Motor neuron (in vitro differentiated cells): ENCODE results near the gene NLRX1. TPM values are rescaled to one million over a fixed set of nuclear protein-coding genes. Genes with fewer than 3 reads are reported as not detected.
A peak's percentile ranks its signal among the peaks of the same experiment; 100 is the strongest.
"Not testable (repeated sequence)": the region's sequence is repeated elsewhere in the genome, so short reads cannot be mapped to it uniquely, and the experiment has no call there.

ENCODE experiments used
- ATAC-seq, 8 experiments: fragments of 200-7000 bp; cut with Tn5 transposase; replicated peaks in 6 of 8; 2 replicates each; pipeline ENCODE4 v1.8.0; 2021; ENCODE audit warnings: mild to moderate bottlenecking in 8 of 8, moderate library complexity in 8 of 8
- H3K27ac ChIP-seq, 2 donors: fragments of 250-450 bp; sonication (Bioruptor Pico); 2 replicates each; pipeline ENCODE4 v1.9.0; 2021; ENCODE audit warnings: antibody characterized with exemption in 2 of 2, mild to moderate bottlenecking in 2 of 2, moderate library complexity in 1 of 2
- H3K4me1 ChIP-seq, 2 donors: fragments of 250-450 bp; sonication (Bioruptor Pico); replicated peaks in 1 of 2; 2 replicates each; pipeline ENCODE4 v1.6.1; 2021; ENCODE audit warnings: antibody characterized with exemption in 2 of 2, mild to moderate bottlenecking in 2 of 2, moderate library complexity in 1 of 2
- H3K4me3 ChIP-seq, 5 donors: fragments of 250-450 bp; sonication (Bioruptor Pico); 2 replicates each; pipeline ENCODE4 v1.9.0; 2021; ENCODE audit warnings: antibody characterized with exemption in 5 of 5, mild to moderate bottlenecking in 5 of 5, moderate library complexity in 4 of 5
- WGBS, 10 experiments: fragments of 450-650 bp; shearing (Covaris generic); methylation state at CpG; one replicate each; pipeline ENCODE4 v1.0.0; 2022; 5-methylcytosine and 5-hydroxymethylcytosine counted together
- in situ Hi-C, 9 experiments: fragments of 400-800 bp; cut with MboI; loops; one replicate each; pipeline ENCODE4 v1.15.0; 2021; ENCODE audit warnings: low sequenced_read_pairs in 9 of 9, low pct_unique_long_range_greater_than_20kb in 2 of 9; ENCODE audit not compliant: unreplicated experiment in 9 of 9
- total RNA-seq, 8 experiments: library from RNA; unstranded; fragments of 300-600 nt; gene quantifications; 2 replicates each; pipeline versions ENCODE4 v1.2.3 to v1.2.4, GENCODE V29; 2022

NLRX1 gene
- total RNA-seq, 8 experiments from 2014 or later, result 0.65 to 16.3 (median 2.3) TPM

GRCh38 chr11:119158467-119158866 is 10.1 kb upstream of the NLRX1 start:
- no peaks in the 10 kb centered on the region for H3K4me1 ChIP-seq
- WGBS, 10 experiments, result 20 to 100% (median 85%) methylated on average over 1 to 12 of the region's 13 CpGs; no CpG with 5 or more reads in 3 of the 10 experiments
- H3K27ac ChIP-seq, result no peak overlapping the region
- in situ Hi-C loops, result no loop called here
- no peak for ATAC-seq
- H3K4me3 ChIP-seq, result no peak overlapping the region

DNA sequence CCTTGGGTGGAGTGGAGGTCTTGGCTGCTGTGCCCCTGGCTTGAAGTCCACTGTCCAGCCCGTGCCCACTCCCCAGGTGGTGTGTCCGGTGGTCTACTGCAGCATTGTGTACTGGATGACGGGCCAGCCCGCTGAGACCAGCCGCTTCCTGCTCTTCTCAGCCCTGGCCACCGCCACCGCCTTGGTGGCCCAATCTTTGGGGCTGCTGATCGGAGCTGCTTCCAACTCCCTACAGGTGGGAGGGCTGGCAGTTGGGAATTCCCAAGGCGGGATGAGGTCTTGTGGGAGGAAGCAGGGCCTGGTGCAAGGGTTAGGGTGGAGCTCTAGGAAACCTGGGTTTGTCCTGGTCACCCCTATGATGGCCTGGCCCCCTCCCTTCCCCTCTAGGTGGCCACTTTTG is 8.4 kb upstream of the NLRX1 start:
- Histone ChIP-seq H3K4me1 (no peaks in the 10 kb centered on the region), H3K27ac (no peak overlapping the region), H3K4me3 (no peak overlapping the region)
- in situ Hi-C loops, result no loop called here
- ATAC-seq, result no peak
- 73% methylated on average over 5 of the region's 9 CpGs; no CpG with 5 or more reads in 9 of the 10 experiments for WGBS, 10 experiments

GRCh38 chr11:119161871-119162270 is 6.7 kb upstream of the NLRX1 start:
- Histone ChIP-seq H3K27ac (no peak overlapping the region), H3K4me1 (no peaks in the 10 kb centered on the region), H3K4me3 (no peak overlapping the region)
- no peak for ATAC-seq
- 50 to 100% (median 68%) methylated on average over 1 to 5 of the region's 8 CpGs; no CpG with 5 or more reads in 6 of the 10 experiments for WGBS, 10 experiments
- in situ Hi-C loops, result no loop called here

- Histone ChIP-seq H3K4me1 (peaks cover 0 to 3% of the 10 kb centered on the region in 2 donors), H3K27ac (no peak overlapping the region), H3K4me3 (no peak overlapping the region)
- in situ Hi-C loops, result no loop called here
- ATAC-seq, result no peak
- WGBS, 10 experiments, result 43 to 100% (median 78%) methylated on average over 1 to 6 of the region's 8 CpGs; no CpG with 5 or more reads in 2 of the 10 experiments
Measured at GRCh38 chr11:119166368-119167076, 2.0 kb upstream of the NLRX1 start.

GRCh38 chr11:119167077-119167458 is 1.5 kb upstream of the NLRX1 start:
- H3K4me1 ChIP-seq, ATAC-seq, H3K4me3 ChIP-seq, in situ Hi-C loops, H3K27ac ChIP-seq: not testable (repeated sequence)
- WGBS, 10 experiments, result 70 to 80% (median 75%) methylated on average over 3 to 9 of the region's 10 CpGs; no CpG with 5 or more reads in 5 of the 10 experiments

- Histone ChIP-seq H3K4me3 (no peak overlapping the region), H3K4me1 (peaks cover 0 to 3% of the 10 kb centered on the region in 2 donors), H3K27ac (no peak overlapping the region)
- in situ Hi-C loops, result no loop called here
- peak in 3 of 8 experiments; percentile 39 to 78 (median 67) for ATAC-seq
- 10 to 90% (median 67%) methylated on average over 1 to 4 of the region's 6 CpGs; no CpG with 5 or more reads in 2 of the 10 experiments for WGBS, 10 experiments
Measured at GRCh38 chr11:119167933-119168332, 592 bp upstream of the NLRX1 start.

DNA sequence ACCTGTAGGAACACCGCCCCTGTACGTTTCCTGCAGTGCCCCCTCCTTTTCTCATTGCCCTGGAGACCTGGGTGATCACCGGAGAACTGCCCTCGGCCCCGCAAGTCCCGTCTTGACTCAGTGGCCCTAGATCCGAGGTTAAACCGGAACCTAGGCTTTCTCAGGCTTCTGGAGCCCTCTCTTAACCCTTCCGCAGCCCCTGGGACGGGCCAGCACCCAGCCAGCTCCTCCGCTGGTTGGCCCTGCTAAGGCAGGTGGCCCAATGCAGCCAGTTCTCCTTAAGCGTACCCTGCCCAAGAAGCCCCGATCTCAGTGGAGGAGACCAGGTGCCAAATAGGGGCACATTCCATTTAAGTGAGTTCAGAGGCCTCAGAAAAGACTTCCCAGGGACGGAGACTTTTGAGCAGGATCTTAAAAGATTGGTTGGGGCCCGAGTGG is 776 bp downstream of the NLRX1 start:
- H3K4me3 ChIP-seq, result peak overlapping the region in 4 of 5 donors; percentile 30 to 53 (median 39)
- WGBS, 10 experiments, result 33 to 100% (median 66%) methylated on average over 1 to 7 of the region's 15 CpGs; no CpG with 5 or more reads in 6 of the 10 experiments
- peaks cover 0 to 3% of the 10 kb centered on the region in 2 donors for H3K4me1 ChIP-seq
- in situ Hi-C loops, result no loop called here
- no peak overlapping the region for H3K27ac ChIP-seq
- ATAC-seq, result peak in 6 of 8 experiments; percentile 15 to 60 (median 22)

- in situ Hi-C loops, result no loop called here
- Histone ChIP-seq H3K4me1 (peaks cover 6 to 7% of the 10 kb centered on the region in 2 donors), H3K4me3 (no peak overlapping the region), H3K27ac (no peak overlapping the region)
- no peak for ATAC-seq
- WGBS, 10 experiments, result 67% methylated on average over 1 of the region's 2 CpGs; no CpG with 5 or more reads in 9 of the 10 experiments
Measured at GRCh38 chr11:119172513-119172912, 4.0 kb downstream of the NLRX1 start.

GRCh38 chr11:119173453-119173852 is 4.9 kb downstream of the NLRX1 start:
- WGBS, 10 experiments, result 88 to 100% (median 97%) methylated on average over 2 to 8 of the region's 21 CpGs; no CpG with 5 or more reads in 7 of the 10 experiments
- ATAC-seq, result no peak
- Histone ChIP-seq H3K4me3 (no peak overlapping the region), H3K27ac (no peak overlapping the region), H3K4me1 (peaks cover 6 to 7% of the 10 kb centered on the region in 2 donors)
- in situ Hi-C loops, result no loop called here

DNA sequence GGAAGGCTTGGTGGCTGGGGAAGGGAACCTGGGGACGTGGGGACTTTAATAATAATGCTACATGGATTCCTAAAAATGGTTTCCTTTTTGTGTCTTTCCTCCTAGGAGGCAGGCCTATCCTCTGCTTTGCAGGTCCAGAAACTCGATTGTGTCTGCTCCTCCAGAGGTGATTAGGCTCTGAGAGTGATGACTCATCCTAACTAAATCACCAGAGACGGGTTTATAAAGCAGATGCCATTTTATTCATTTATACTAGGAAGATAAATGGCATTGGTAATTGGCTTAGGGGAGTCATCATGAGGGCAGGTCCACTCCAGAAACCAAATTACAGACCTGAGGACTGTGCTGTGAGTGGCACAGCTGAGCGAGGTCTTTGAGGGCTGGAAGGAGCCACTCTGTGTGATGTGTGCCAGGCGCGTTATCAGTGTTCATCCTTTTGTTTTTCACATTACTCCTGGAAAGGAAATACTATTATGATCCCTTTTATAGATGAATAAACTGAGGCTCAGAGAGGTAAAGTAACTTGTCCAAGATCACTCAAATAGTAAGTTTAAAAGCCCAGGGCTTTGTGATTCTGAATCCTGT is 7.1 kb downstream of the NLRX1 start:
- in situ Hi-C loops, result no loop called here
- peak in 7 of 8 experiments; percentile 39 to 91 (median 83) for ATAC-seq
- H3K4me3 ChIP-seq, result no peak overlapping the region
- peaks cover 4 to 6% of the 10 kb centered on the region in 2 donors for H3K4me1 ChIP-seq
- 57 to 100% (median 92%) methylated on average over 2 to 6 of the region's 6 CpGs; no CpG with 5 or more reads in 3 of the 10 experiments for WGBS, 10 experiments
- peak overlapping the region; percentile 27 to 31 for H3K27ac ChIP-seq

GRCh38 chr11:119178166-119178680 is 9.7 kb downstream of the NLRX1 start:
- H3K27ac ChIP-seq, result no peak overlapping the region
- in situ Hi-C loops, result no loop called here
- no peak for ATAC-seq
- 0 to 100% (median 85%) methylated on average over 1 to 4 of the region's 4 CpGs for WGBS, 10 experiments
- H3K4me1 ChIP-seq, result peaks cover 4 to 6% of the 10 kb centered on the region in 2 donors
- no peak overlapping the region for H3K4me3 ChIP-seq

GRCh38 chr11:119179342-119179741 is 10.8 kb downstream of the NLRX1 start:
- Histone ChIP-seq H3K4me3 (no peak overlapping the region), H3K27ac (no peak overlapping the region), H3K4me1 (peaks cover 4 to 6% of the 10 kb centered on the region in 2 donors)
- no peak for ATAC-seq
- in situ Hi-C loops, result no loop called here
- 80 to 100% (median 81%) methylated on average over 1 to 4 of the region's 6 CpGs; no CpG with 5 or more reads in 3 of the 10 experiments for WGBS, 10 experiments

DNA sequence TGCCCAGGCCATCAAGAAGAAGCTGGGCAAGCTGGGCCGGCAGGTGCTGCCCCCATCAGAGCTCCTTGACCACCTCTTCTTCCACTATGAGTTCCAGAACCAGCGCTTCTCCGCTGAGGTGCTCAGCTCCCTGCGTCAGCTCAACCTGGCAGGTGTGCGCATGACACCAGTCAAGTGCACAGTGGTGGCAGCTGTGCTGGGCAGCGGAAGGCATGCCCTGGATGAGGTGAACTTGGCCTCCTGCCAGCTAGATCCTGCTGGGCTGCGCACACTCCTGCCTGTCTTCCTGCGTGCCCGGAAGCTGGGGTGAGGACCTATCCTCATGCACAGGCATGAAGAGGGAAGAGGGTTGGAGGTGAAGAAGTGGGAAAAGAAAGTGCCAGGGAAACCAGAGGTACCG is 11.5 kb downstream of the NLRX1 start:
- Histone ChIP-seq H3K27ac (no peak overlapping the region), H3K4me1 (peaks cover 4 to 6% of the 10 kb centered on the region in 2 donors), H3K4me3 (no peak overlapping the region)
- 80 to 100% methylated on average over 1 to 5 of the region's 10 CpGs; no CpG with 5 or more reads in 8 of the 10 experiments for WGBS, 10 experiments
- ATAC-seq, result no peak
- in situ Hi-C loops, result no loop called here
